Spinal cord (tissue), 10 donors: ENCODE measurements around the gene ADGRV1. TPM values are rescaled to one million over a fixed set of nuclear protein-coding genes. Genes with fewer than 3 reads are reported as not detected.
"Not testable (repeated sequence)": the region's sequence is repeated elsewhere in the genome, so short reads cannot be mapped to it uniquely, and the experiment has no call there.

Experiments used
- DNase-seq, 6 donors: peaks; one replicate each; pipeline versions ENCODE4 v3.0.0 to v3.0.0-alpha.2; 2013 to 2015; ENCODE audit warnings: low spot score in 6 of 6, low read depth in 4 of 6
- H3K27ac ChIP-seq: one replicate; pipeline ENCODE4 v1.5.1; 2013; ENCODE audit warnings: low read depth, low read length, control low read depth
- H3K27me3 ChIP-seq: one replicate; pipeline ENCODE4 v1.6.1; 2013; ENCODE audit warnings: low read length; ENCODE audit not compliant: control insufficient read depth, insufficient read depth
- H3K36me3 ChIP-seq: one replicate; pipeline ENCODE4 v1.6.1; 2013; ENCODE audit warnings: low read length; ENCODE audit not compliant: control insufficient read depth, insufficient read depth
- H3K4me1 ChIP-seq: one replicate; pipeline ENCODE4 v1.6.1; 2013; ENCODE audit warnings: low read length; ENCODE audit not compliant: control insufficient read depth, insufficient read depth
- H3K4me3 ChIP-seq: one replicate; pipeline ENCODE4 v1.5.1; 2013; ENCODE audit warnings: low read depth, low read length, control low read depth
- H3K9me3 ChIP-seq: one replicate; pipeline ENCODE4 v1.6.1; 2013; ENCODE audit warnings: low read length; ENCODE audit not compliant: control insufficient read depth, insufficient read depth
- WGBS: methylation state at CpG from one replicate; pipeline ENCODE4 v1.1.5; 2013; ENCODE audit warnings: missing lambda C conversion rate; ENCODE audit not compliant: insufficient coverage; 5-methylcytosine and 5-hydroxymethylcytosine counted together
- polyA plus RNA-seq, 2 donors: library from polyadenylated mRNA; unstranded; fragments of 120-200 nt; gene quantifications; one replicate each; pipeline ENCODE4 v1.2.1, GENCODE V29; 2013; ENCODE audit not compliant: insufficient read length in 2 of 2
- total RNA-seq, 2 donors: library from RNA; depleted of rRNA in 1 of 2; stranded (reverse); fragments of 120-200 nt in 1 of 2; fragments of >200 nt in 1 of 2; gene quantifications; one replicate each; pipeline versions ENCODE4 v1.2.3 to v1.2.4, GENCODE V29; 2013 to 2014
- donor health status: healthy.

The ADGRV1 gene
- total and polyA plus RNA-seq, 4 donors: 72.0 to 180 (median 108) TPM

DNA sequence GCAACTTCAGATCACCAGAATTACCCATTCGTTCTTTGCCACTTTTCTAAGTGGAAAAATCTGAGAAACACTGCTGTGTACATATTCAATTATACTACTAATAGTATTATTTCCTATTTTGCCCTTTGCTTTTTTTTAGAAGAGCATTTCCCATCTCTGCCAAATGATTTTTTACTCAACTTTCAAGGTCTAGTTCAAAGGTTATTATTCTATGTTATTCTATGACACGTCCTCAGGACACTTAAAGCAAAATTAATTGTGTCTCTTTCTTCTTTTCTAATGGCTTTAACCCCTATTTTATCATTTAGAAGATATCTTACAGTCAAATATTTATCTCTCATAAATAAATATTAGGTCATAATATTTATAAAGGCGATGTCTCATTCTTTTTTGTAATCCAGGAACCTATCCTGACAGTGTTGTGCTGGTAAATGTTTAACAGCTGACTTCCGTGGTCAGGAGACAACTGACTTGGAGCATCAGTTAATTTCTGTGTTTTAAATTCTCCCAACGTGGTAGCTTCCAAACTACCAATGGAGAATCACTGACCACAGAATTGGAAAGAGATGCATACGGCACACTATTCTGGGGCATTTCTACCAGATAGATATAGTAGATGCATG is 449.3 kb downstream of the ADGRV1 start:
- Histone ChIP-seq H3K9me3 (no peaks in the 10 kb centered on the region), H3K4me3 (no peak overlapping the region), H3K27me3 (no peaks in the 10 kb centered on the region), H3K27ac (no peak overlapping the region), H3K36me3 (no peaks in the 10 kb centered on the region), H3K4me1 (no peaks in the 10 kb centered on the region)
- DNase-seq: no peak
- WGBS: no CpG with 5 or more reads among the region's 6 CpGs

DNA sequence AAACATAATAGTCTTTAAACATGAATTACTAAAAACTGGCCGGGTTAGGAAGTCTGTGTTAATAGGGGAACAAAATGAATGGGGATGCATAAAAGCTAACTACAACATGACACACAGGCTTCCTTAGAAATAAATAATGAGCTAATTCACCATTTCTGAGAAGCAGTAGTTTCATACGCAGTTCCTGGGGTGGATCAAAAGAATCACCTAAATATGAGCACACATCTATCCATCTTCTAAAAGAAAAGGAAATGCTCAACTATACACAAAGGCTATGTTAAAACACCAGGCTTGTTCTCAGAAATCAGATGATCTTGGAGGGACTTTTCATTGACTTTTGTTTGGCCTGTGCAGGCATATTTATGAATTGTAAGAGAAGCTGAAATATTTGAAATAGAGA is 451.5 kb downstream of the ADGRV1 start:
- no peaks in the 10 kb centered on the region for H3K27me3 ChIP-seq
- H3K27ac ChIP-seq: no peak overlapping the region
- no peak overlapping the region for H3K4me3 ChIP-seq
- peaks cover 3% of the 10 kb centered on the region for H3K9me3 ChIP-seq
- H3K4me1 ChIP-seq: no peaks in the 10 kb centered on the region
- 43% methylated on average over 1 of the region's 2 CpGs for WGBS
- H3K36me3 ChIP-seq: no peaks in the 10 kb centered on the region
- no peak for DNase-seq

DNA sequence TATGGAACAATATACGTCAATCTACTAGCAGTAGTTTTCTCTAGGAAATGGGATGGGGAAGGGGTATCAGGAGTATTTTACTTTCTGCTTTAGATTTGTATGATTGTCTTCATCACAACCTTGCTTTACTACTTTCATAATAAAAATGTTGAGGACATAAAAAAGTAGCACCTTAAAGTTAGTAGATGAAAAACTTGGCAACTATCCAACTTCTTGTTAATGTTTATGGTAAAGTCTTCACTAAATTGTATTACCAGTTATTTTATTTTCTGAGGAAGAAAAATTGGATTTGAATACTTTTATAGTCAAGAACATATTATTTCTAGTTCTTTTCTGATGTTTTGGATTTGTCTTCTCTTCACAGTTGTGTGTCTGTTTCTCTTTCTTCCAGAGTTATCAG is 452.4 kb downstream of the ADGRV1 start:
- no peak for DNase-seq
- no peak overlapping the region for H3K4me3 ChIP-seq
- no peaks in the 10 kb centered on the region for H3K4me1 ChIP-seq
- whole genome bisulfite sequencing: no CpG with 5 or more reads among the region's 1 CpG
- no peaks in the 10 kb centered on the region for H3K36me3 ChIP-seq
- H3K27me3 ChIP-seq: no peaks in the 10 kb centered on the region
- peaks cover 3% of the 10 kb centered on the region for H3K9me3 ChIP-seq
- H3K27ac ChIP-seq: no peak overlapping the region

DNA sequence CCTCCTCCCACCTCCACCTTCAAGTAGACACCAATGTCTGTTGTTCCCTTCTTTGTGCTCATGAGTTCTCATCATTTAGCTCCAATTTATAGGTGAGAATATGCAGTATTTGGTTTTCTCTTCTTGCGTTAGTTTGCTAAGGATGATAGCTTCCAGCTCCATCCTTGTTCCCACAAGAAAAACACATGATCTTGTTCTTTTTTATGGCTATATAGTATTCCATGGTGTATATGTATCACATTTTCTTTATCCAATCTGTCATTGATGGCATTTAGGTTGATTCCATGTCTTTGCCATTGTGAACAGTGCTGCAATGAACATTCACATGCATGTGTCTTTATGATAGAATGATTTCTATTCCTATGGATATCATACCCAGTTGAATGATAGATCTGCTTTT is 454.3 kb downstream of the ADGRV1 start:
- H3K27me3 ChIP-seq, H3K36me3 ChIP-seq, DNase-seq, H3K4me3 ChIP-seq, H3K9me3 ChIP-seq, H3K4me1 ChIP-seq, H3K27ac ChIP-seq: not testable (repeated sequence)
- no CpG with 5 or more reads among the region's 1 CpG for WGBS

DNA sequence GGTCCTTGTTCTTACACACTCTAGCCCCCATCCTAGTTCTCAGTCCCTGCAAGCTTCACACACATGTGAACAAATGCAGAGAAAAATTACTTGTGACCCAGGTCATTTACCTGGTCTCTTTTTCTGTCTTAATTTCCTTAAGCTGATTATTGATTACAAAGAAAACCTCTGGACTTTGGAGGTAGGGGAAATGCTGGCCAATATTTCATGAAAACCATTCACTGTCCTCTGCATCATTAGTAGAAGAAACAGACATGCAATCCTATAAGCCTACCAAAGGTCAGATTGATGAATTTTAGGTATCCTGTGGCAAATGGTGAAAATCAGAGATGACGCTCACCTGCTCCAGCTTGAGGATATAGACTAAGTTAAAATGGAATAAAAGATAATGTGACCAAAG is 457.7 kb downstream of the ADGRV1 start:
- no peak for DNase-seq
- H3K9me3 ChIP-seq: peaks cover 3% of the 10 kb centered on the region
- H3K27ac ChIP-seq: no peak overlapping the region
- H3K4me3 ChIP-seq: no peak overlapping the region
- WGBS: no CpG with 5 or more reads among the region's 1 CpG
- no peaks in the 10 kb centered on the region for H3K4me1 ChIP-seq
- H3K36me3 ChIP-seq: no peaks in the 10 kb centered on the region
- H3K27me3 ChIP-seq: no peaks in the 10 kb centered on the region

DNA sequence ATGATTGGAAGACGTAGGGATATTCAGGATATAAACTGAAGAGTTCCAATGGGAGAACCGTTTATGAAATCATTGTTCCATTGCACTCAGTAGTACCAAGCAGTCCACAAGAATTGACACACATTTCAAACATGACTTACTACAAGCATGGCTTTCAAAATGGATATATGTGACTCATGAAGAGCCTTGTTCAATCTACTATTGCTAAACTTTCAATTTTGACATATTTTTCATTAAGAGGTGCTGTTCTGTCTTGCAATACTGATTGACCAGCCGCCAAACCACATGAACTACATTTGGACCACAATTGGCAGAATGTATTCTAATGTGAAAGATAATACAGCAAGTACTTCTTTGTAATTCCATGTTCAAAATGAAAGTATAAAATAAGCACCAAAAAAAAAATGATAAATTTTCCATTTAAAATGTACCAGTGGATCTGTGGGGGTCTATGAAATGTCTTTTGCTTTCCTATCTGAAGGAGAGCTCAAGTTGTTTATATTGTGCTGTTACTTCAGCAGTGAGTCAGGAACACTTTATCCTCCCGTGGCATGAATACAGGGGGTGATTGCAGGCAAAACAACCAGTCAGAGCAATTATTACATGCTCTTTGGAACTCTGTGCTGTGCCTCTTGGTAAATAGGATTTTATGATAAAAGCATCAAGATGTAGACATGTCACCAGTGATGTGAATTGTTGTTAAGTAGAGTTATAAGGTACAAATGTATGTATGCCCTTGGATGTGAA is 458.5 kb downstream of the ADGRV1 start:
- Histone ChIP-seq H3K36me3 (no peaks in the 10 kb centered on the region), H3K4me1 (no peaks in the 10 kb centered on the region), H3K9me3 (peaks cover 3% of the 10 kb centered on the region), H3K4me3 (no peak overlapping the region), H3K27me3 (no peaks in the 10 kb centered on the region), H3K27ac (no peak overlapping the region)
- WGBS: no CpG with 5 or more reads among the region's 4 CpGs
- DNase-seq: no peak

DNA sequence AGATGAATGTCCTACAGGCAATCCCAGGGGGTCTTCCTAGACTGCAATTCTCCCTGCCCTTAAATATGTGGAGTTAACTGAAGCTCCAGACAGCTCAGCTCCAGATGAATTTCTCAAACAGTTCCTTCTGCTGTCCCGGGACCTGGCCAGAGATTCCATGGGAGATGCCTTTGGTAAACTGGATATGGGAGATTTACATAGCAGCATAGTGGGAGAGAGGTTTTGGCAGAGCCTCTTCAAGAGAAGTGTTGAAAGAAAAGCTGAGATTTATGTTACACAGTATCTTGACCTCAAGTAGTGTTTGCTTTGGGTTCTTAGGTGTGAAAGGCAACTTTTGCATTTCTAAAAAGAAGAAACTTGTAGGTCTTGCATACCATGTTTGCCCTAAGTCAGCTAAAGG is 459.6 kb downstream of the ADGRV1 start:
- H3K27ac ChIP-seq: no peak overlapping the region
- H3K27me3 ChIP-seq: no peaks in the 10 kb centered on the region
- peaks cover 3% of the 10 kb centered on the region for H3K9me3 ChIP-seq
- no peaks in the 10 kb centered on the region for H3K4me1 ChIP-seq
- 50% methylated on average over 1 of the region's 1 CpG for WGBS
- H3K36me3 ChIP-seq: no peaks in the 10 kb centered on the region
- DNase-seq: peak in 1 of 6 donors; percentile 9
- H3K4me3 ChIP-seq: no peak overlapping the region

DNA sequence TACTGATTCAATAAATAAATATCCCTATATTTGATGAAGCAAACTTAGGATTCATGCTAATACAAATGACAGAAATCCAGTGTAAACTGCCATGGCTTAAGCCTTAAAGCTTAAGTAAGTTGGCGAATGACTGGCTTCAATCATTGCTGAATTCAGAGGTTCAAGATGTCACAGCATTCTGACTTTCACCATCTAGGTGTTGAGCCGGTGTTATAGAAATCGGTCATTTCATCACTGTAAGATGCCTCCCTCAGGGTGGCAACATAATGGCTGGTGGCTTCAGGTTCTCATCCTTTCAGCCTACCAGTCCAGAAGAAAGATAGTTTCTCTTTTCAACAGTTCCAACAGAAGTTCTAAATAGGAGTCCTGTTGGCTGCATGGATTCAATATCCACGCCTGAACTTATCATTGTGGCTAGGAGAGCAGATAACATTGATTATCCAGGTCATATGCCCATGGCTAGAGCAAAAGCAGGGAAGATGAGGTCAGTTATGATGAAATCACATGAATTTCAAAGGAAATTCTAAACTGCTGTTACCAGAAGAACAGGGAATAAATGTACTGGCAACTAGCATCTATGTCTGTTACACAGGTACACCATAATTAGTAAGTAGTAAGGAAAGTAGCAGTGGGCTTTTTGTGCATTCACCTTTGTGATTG is 460.2 kb downstream of the ADGRV1 start:
- Histone ChIP-seq H3K4me1 (no peaks in the 10 kb centered on the region), H3K36me3 (no peaks in the 10 kb centered on the region), H3K27me3 (no peaks in the 10 kb centered on the region), H3K27ac (no peak overlapping the region), H3K4me3 (no peak overlapping the region), H3K9me3 (peaks cover 3% of the 10 kb centered on the region)
- 100% methylated on average over 3 of the region's 4 CpGs for WGBS
- DNase-seq: no peak

DNA sequence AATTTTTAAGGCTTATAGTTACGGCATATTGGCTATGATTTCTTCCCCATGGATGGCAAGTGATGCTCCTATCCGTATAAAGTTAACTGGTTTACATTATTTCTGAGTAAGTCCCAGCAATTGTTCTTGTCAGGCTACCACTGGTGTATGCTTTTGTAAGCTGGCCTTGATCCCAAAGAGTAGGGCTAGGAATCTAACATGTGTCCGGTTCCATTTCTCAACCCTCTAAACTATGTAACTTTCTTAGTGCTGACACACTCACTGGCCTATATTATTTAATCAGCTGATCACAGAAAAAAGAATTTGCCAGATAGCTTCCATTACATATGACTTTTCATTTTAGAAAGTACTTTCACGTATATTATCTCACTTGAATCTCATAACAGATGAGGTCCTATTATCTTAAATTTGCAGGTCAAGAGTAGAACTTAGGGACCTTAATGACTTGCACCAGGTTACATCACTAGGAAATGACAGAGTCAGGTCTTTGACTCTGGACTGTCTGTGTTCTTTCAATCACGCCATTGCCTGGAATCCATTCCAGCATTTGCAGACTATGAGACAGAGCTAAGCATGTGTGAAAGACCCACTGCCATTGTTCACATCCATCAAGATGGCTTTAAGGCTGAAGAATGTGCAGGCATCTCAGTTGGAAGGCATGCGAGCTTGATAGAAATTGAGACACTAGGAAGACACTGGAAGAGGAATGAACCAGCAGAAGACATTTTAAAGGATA is 461.6 kb downstream of the ADGRV1 start:
- H3K27me3 ChIP-seq: no peaks in the 10 kb centered on the region
- no peaks in the 10 kb centered on the region for H3K4me1 ChIP-seq
- no peak overlapping the region for H3K4me3 ChIP-seq
- H3K36me3 ChIP-seq: no peaks in the 10 kb centered on the region
- H3K27ac ChIP-seq: no peak overlapping the region
- no peaks in the 10 kb centered on the region for H3K9me3 ChIP-seq
- WGBS: 89% methylated on average over 3 of the region's 6 CpGs
- no peak for DNase-seq
